ENCODE data around the gene CLEC10A.
A peak's percentile ranks its signal among the peaks of the same experiment; 100 is the strongest.

Gene CLEC10A

DNA sequence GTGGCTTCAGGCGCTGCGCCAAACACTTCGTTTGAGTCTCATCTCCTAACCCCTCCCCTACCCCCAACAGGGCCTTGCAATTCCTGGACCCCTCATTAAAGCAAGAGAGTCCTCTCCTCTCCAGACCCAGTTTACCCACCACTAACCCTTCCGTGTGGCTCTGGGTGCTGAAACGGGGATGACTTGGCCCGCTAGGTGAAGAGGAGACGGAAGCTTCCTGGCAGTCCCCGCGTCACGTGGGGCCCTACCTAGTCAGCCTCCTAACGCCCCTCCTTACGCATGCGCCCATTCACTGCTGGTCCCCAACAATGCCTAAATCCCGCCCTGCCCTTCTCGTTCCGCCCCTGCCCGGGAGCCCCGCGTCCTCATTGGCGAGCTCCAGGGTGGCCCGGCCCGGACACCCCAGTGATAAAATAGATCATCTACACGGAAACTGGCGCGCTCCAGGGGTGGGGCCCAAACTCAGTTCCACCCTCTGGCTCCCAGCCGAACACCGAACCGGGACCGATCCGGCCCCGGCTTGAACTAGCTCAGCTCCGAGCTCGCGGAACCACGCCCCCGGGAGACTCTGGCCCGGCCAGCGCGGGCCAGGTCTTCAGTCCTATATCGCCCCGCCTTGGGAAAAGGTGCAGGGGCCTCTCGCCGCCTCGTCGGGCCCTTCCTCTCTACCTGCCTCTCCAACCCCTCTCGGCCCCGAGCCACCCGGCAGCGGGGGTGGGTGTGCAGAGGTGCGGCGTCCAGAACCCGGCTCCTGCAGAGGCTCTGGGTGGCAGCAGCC is 44.3 kb downstream of the CLEC10A start, which contains the start of gene SLC16A13:
Gene SLC16A13, plus strand, starts transcription at position 425 of the 778 bp plus-strand sequence. CDS start 368 bp downstream, outside the sequence.
- DNase-seq = peak; percentile 98

DNA sequence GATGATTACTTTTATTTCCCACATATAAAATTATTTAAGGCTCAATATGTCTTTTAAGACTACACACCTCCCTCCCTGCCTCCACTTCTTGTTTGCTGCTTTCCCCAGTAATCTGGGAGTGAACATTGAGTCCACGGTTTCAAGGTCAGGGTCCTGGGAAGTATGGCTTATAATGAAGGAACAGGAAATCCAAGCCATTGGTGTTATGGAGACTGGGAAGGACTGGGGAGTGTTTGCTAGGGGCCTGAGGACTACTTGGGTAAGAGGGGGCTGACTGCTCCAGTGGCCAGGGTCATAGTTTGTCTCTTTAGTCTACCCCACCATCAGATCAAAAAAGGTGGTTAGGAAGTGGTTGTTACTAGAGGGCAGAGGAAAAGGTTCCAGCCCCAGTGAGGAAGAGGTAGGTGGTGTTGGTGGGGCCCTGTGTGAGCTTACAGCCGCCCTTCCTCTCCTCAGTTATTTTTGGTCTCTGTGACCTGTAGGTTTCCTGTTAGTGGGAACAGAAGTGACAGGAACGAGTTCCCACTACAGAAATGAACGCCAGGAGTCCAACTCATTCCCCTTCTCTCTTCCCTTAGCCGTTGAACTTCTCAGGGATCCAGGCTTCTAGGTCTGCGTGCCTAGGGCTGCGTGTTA is 45.0 kb downstream of the CLEC10A start:
- DNase-seq = no peak

DNA sequence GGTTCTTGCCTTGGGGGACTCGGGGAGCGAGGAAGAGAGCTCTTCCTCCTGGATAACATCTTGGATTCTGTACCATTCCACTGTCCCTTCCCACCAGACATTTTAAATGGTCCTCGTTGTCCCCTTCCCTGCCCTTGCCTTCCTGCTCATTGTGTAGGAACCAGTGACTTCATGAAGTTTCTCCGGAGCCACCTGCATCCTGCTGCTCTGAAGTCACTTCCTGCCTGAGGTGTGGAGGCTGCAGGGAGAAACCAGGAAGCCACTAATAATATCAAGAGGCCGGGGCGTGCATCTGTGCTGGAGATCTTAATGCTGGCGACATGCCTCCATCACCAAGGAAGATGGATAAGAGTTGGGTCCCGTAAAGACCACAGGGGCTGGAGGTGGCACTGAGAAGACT is 50.4 kb downstream of the CLEC10A start:
- peak; percentile 57 for DNase-seq

DNA sequence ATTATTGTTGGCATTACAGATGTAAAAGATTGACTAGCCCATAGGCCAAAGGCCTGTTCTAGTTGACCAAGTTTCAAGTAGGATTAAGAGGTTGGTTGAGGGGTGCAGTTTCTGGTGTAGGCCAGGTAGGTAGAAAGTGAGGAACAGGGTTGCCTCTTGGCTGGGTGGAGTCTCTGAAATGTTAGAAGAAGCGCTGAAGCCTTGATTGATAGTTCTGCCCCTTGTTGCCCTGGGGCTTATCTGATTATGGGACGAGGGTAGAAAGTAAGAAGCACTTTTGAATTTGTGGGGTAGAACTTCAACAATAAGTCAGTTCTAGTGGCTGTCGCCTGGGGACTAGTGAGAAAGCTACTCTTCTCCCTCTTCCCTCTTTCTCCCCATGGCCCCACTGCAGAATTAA is 51.0 kb downstream of the CLEC10A start:
- DNase-seq = no peak

DNA sequence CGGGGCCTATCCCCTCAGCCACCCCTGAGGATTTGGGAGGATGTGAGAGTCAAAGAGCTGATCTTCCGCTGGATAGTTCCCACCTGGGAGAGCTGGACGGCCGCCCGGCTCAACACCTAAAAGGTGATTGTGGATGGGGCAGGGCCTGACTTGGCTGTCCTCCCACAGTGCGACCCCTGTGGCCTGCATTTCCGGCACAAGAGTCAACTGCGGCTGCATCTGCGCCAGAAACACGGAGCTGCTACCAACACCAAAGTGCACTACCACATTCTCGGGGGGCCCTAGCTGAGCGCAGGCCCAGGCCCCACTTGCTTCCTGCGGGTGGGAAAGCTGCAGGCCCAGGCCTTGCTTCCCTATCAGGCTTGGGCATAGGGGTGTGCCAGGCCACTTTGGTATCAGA is 52.7 kb downstream of the CLEC10A start:
- DNase-seq = no peak

DNA sequence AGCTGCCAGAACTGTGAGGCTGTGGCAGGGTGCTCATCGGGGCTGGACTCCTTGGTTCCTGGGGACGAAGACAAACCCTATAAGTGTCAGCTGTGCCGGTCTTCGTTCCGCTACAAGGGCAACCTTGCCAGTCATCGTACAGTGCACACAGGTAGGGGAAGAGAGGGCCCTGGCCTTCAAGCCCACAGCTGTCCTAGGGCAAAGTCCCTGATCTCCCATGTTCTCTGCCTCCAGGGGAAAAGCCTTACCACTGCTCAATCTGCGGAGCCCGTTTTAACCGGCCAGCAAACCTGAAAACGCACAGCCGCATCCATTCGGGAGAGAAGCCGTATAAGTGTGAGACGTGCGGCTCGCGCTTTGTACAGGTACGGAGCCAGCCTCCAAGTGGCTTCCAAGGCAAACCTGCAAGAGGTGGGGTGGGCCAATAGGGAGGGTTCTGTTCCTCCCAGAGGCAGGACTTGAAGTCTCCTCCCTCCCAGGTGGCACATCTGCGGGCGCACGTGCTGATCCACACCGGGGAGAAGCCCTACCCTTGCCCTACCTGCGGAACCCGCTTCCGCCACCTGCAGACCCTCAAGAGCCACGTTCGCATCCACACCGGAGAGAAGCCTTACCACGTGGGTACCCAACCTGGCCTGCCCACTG is 53.5 kb downstream of the CLEC10A start:
- no peak for DNase-seq

DNA sequence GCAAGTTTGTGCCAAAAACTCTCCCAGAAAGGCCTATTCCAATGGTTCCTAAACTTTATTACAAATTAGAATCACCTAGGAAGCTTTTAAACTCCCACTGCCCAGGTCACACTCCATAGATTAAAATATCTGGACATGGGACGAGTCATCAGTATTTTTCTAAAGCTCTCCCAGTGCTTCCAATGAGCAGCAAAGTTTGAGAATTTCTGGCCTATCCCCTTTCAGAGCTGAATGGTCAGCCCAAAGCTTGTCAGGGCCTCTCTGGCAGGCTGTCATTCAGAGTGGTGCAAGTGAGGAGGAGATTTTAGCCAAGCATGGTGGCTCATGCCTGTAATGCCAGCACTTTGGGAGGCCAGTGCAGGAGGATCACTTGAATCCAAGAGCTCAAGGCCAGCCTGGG is 54.8 kb downstream of the CLEC10A start:
- DNase-seq = no peak
